Mucosa of rectum (tissue), 2 donors: ENCODE results near the gene BRCC3.

Experiments
- H3K27ac ChIP-seq, 2 donors: one replicate each; pipeline ENCODE4 v1.7.0; 2013; ENCODE audit warnings: inconsistent platforms in 2 of 2, low read depth in 2 of 2, low read length in 2 of 2
- H3K27me3 ChIP-seq, 2 donors: one replicate each; pipeline ENCODE4 v1.7.0; 2013; ENCODE audit warnings: low read length in 2 of 2; ENCODE audit not compliant: control insufficient read depth in 2 of 2, insufficient read depth in 2 of 2
- H3K36me3 ChIP-seq, 2 donors: one replicate each; pipeline ENCODE4 v1.7.0; 2013; ENCODE audit warnings: low read length in 2 of 2; ENCODE audit not compliant: control insufficient read depth in 2 of 2, insufficient read depth in 2 of 2
- H3K4me1 ChIP-seq, 2 donors: one replicate each; pipeline ENCODE4 v1.7.0; 2013; ENCODE audit warnings: low read length in 2 of 2, mild to moderate bottlenecking in 1 of 2; ENCODE audit not compliant: control insufficient read depth in 2 of 2, insufficient read depth in 2 of 2
- H3K4me3 ChIP-seq, 2 donors: one replicate each; pipeline ENCODE4 v1.7.0; 2013; ENCODE audit warnings: low read length in 2 of 2
- H3K9ac ChIP-seq, 2 donors: one replicate each; pipeline ENCODE4 v1.7.0; 2013; ENCODE audit warnings: low read length in 2 of 2, low read depth in 1 of 2, mild to moderate bottlenecking in 1 of 2
- H3K9me3 ChIP-seq, 2 donors: one replicate each; pipeline ENCODE4 v1.7.0; 2013; ENCODE audit warnings: low read length in 2 of 2; ENCODE audit not compliant: control insufficient read depth in 2 of 2
- donor health status: healthy.
- donor health status: Normal muscosa, but diverticular disease.

The BRCC3 gene

DNA sequence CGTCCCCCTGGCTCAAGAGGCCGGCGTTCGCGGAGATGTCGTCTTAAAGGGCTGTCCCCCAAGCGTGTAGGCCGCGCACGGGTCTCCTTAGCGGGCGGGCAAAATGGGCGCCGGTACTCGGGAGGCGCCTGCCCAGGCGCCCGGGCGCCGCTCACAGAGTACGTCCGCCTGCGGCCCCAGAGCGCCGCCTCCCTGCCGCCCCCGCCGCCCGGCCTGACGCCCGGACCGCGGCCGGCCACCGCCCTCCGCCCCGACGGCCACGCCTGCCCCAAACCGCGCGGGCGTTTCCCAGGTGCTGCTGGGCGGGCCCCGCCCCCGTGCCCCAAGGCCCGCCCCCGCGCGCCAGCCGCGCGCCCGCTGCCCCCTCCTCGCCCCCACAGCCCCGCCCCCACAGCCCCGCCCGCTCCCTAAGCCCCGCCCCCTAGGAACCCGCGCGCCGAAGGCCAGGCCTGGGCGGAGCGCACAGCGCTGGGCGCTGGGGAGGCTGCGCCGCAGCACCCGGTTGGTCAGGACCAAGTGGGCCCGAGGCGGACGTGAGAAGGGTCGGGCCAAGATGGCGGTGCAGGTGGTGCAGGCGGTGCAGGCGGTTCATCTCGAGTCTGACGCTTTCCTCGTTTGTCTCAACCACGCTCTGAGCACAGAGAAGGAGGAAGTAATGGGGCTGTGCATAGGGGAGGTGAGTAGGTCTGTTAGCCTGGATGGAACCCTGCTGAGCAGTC, at the start of gene BRCC3, which contains the start of the genes CMC4 and MTCP1:
TSS of gene BRCC3 (plus strand) at position 534 of the 719 bp plus-strand sequence. CDS start at position 554, 20 bp downstream.
TSS of gene CMC4 (minus strand) at position 162 of the 719 bp plus-strand sequence. CDS start 7,113 bp downstream, outside the sequence.
TSS of gene MTCP1 (minus strand) at position 162 of the 719 bp plus-strand sequence. CDS start 5,126 bp downstream, outside the sequence.
- Histone ChIP-seq H3K27ac (peak within 1 kb of the TSS; percentile 81 to 89), H3K4me1 (peaks cover 0 to 4% of the 10 kb centered on the region in 2 donors), H3K36me3 (peaks cover 0 to 3% of the 10 kb centered on the region in 2 donors), H3K9ac (peak within 1 kb of the TSS; percentile 76 to 79), H3K27me3 (no peaks in the 10 kb centered on the region), H3K4me3 (peak within 1 kb of the TSS; percentile 81 to 86), H3K9me3 (no peaks in the 10 kb centered on the region)

- Histone ChIP-seq H3K4me3 (no peak within 1 kb of the TSS), H3K27me3 (no peaks in the 10 kb centered on the region), H3K36me3 (no peaks in the 10 kb centered on the region), H3K4me1 (no peaks in the 10 kb centered on the region), H3K27ac (no peak within 1 kb of the TSS), H3K9me3 (no peaks in the 10 kb centered on the region), H3K9ac (no peak within 1 kb of the TSS)
Measured at GRCh38 chrX:155022585-155022984, 48.7 kb upstream of the BRCC3 start, which contains the start of gene F8. TSS of gene F8 (minus strand) at chrX:155022723. CDS start at chrX:155022552, 171 bp downstream.

GRCh38 chrX:155023907-155024833, 47.1 kb upstream of the BRCC3 start:
- Histone ChIP-seq H3K9me3 (no peaks in the 10 kb centered on the region), H3K27ac (no peak overlapping the region), H3K4me3 (no peak overlapping the region)

DNA sequence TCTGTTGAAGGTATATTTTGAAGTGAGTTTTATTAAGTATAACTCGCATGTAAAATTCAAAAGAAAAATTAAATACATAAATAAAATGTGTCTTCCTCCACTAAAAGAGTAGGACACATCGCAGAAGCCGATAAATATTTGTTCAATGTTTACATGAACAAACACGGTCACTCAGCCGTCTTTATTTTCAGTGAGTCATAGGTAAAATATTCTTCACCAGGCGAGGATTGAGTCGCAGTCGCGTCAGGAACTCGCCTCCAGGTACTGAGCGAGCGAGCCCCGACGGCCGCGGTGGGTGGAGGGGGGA, 44.9 kb upstream of the BRCC3 start:
- Histone ChIP-seq H3K27ac (peak overlapping the region; percentile 88 to 91), H3K27me3 (no peaks in the 10 kb centered on the region), H3K36me3 (no peaks in the 10 kb centered on the region), H3K9ac (peak overlapping the region; percentile 35 to 62), H3K4me1 (peaks cover 0 to 6% of the 10 kb centered on the region in 2 donors), H3K4me3 (peak overlapping the region; percentile 65 to 71), H3K9me3 (no peaks in the 10 kb centered on the region)

More at GRCh38 chrX:155023907-155024833, 47.1 kb upstream of the BRCC3 start:
- peaks cover 0 to 6% of the 10 kb centered on the region in 2 donors for H3K4me1 ChIP-seq
- no peaks in the 10 kb centered on the region for H3K36me3 ChIP-seq
- H3K27me3 ChIP-seq = no peaks in the 10 kb centered on the region
- H3K9ac ChIP-seq = no peak overlapping the region

- H3K27ac ChIP-seq = peak within 1 kb of the TSS; percentile 88 to 91
- H3K9ac ChIP-seq = peak within 1 kb of the TSS; percentile 38 to 72
- no peaks in the 10 kb centered on the region for H3K36me3 ChIP-seq
- H3K9me3 ChIP-seq = no peaks in the 10 kb centered on the region
- H3K27me3 ChIP-seq = no peaks in the 10 kb centered on the region
- H3K4me3 ChIP-seq = peak within 1 kb of the TSS; percentile 69 to 71
- peaks cover 0 to 6% of the 10 kb centered on the region in 2 donors for H3K4me1 ChIP-seq
Measured at GRCh38 chrX:155026727-155027508, 44.4 kb upstream of the BRCC3 start, which contains the start of gene FUNDC2. TSS of gene FUNDC2 (plus strand) at chrX:155026844. CDS start at chrX:155026939, 95 bp downstream.

- H3K27me3 ChIP-seq = no peaks in the 10 kb centered on the region
- peak overlapping the region; percentile 88 to 91 for H3K27ac ChIP-seq
- no peaks in the 10 kb centered on the region for H3K36me3 ChIP-seq
- peak overlapping the region; percentile 69 to 71 for H3K4me3 ChIP-seq
- H3K9ac ChIP-seq = peak overlapping the region; percentile 38 to 72
- no peaks in the 10 kb centered on the region for H3K9me3 ChIP-seq
- H3K4me1 ChIP-seq = peaks cover 0 to 6% of the 10 kb centered on the region in 2 donors
Measured at GRCh38 chrX:155027509-155028066, 43.7 kb upstream of the BRCC3 start.

GRCh38 chrX:155028129-155028528, 43.2 kb upstream of the BRCC3 start:
- Histone ChIP-seq H3K9me3 (no peaks in the 10 kb centered on the region), H3K4me3 (peak overlapping the region; percentile 69 to 71), H3K36me3 (no peaks in the 10 kb centered on the region), H3K27ac (peak overlapping the region; percentile 88 to 91), H3K27me3 (no peaks in the 10 kb centered on the region), H3K9ac (peak overlapping the region; percentile 38 to 72), H3K4me1 (peaks cover 0 to 6% of the 10 kb centered on the region in 2 donors)

DNA sequence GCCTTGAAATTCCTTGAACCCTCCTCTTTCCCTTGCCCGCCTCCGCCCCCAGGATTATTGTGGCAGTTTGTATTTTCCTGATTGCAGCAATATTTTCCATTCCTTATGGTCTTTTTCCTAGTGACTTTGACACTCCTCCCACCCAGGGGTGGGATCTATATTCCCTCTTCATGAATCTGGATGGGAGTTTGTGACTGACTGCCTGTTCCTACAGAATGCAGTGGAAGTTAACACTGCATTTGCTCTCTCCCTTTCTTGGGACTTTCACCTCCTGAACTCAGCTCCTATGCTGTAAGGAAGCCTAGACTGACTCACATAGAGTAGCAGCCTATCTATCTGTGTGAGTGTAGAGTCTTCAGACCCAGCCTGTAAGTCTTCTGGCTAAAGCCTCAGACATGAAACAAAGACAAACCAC, 42.4 kb upstream of the BRCC3 start:
- H3K9ac ChIP-seq = no peak overlapping the region
- H3K27ac ChIP-seq = peak overlapping the region in 1 of 2 donors; percentile 5
- peaks cover 0 to 6% of the 10 kb centered on the region in 2 donors for H3K4me1 ChIP-seq
- H3K4me3 ChIP-seq = peak overlapping the region in 1 of 2 donors; percentile 3
- no peaks in the 10 kb centered on the region for H3K9me3 ChIP-seq
- H3K27me3 ChIP-seq = no peaks in the 10 kb centered on the region
- H3K36me3 ChIP-seq = no peaks in the 10 kb centered on the region

- Histone ChIP-seq H3K27ac (no peak overlapping the region), H3K9me3 (peaks cover 0 to 4% of the 10 kb centered on the region in 2 donors), H3K36me3 (peaks cover 0 to 6% of the 10 kb centered on the region in 2 donors), H3K4me3 (no peak overlapping the region), H3K9ac (no peak overlapping the region), H3K27me3 (no peaks in the 10 kb centered on the region), H3K4me1 (peaks cover 0 to 6% of the 10 kb centered on the region in 2 donors)
Measured at GRCh38 chrX:155031657-155032056, 39.7 kb upstream of the BRCC3 start.
